Liver (tissue), 9 donors: ENCODE results near the gene CES2. TPM values are rescaled to one million over a fixed set of nuclear protein-coding genes. Genes with fewer than 3 reads are reported as not detected.
"Not testable (repeated sequence)": the region's sequence is repeated elsewhere in the genome, so short reads cannot be mapped to it uniquely, and the experiment has no call there.

Source experiments
- DNase-seq: peaks from one replicate; pipeline ENCODE4 v3.0.0-alpha.2; 2017; ENCODE audit warnings: low spot score
- H3K27ac ChIP-seq, 2 donors: one replicate each; pipeline ENCODE4 v1.7.0; 2013; ENCODE audit warnings: inconsistent platforms in 2 of 2, low read length in 2 of 2, control low read depth in 1 of 2, low read depth in 1 of 2, mild to moderate bottlenecking in 1 of 2
- H3K27me3 ChIP-seq, 4 donors: one replicate each; pipeline versions ENCODE4 v1.6.1 to v1.7.0; 2013; ENCODE audit warnings: low read length in 3 of 4, inconsistent platforms in 1 of 4, mild to moderate bottlenecking in 1 of 4, moderate library complexity in 1 of 4; ENCODE audit not compliant: control insufficient read depth in 4 of 4, insufficient read depth in 4 of 4
- H3K36me3 ChIP-seq, 4 donors: one replicate each; pipeline versions ENCODE4 v1.6.1 to v1.7.0; 2013; ENCODE audit warnings: low read length in 3 of 4, mild to moderate bottlenecking in 3 of 4, low read depth in 1 of 4, moderate library complexity in 1 of 4; ENCODE audit not compliant: control insufficient read depth in 4 of 4, insufficient read depth in 3 of 4
- H3K4me1 ChIP-seq, 4 donors: one replicate each; pipeline versions ENCODE4 v1.6.1 to v1.7.0; 2013; ENCODE audit warnings: low read length in 3 of 4, mild to moderate bottlenecking in 3 of 4, moderate library complexity in 1 of 4; ENCODE audit not compliant: control insufficient read depth in 4 of 4, insufficient read depth in 4 of 4
- H3K4me3 ChIP-seq, 3 donors: one replicate each; pipeline versions ENCODE4 v1.6.1 to v1.7.0; 2013; ENCODE audit warnings: low read length in 3 of 3, control low read depth in 1 of 3, low read depth in 1 of 3, mild to moderate bottlenecking in 1 of 3
- H3K9ac ChIP-seq, 2 donors: one replicate each; pipeline ENCODE4 v1.7.0; 2013; ENCODE audit warnings: low read length in 2 of 2, mild to moderate bottlenecking in 2 of 2, moderate library complexity in 2 of 2, control low read depth in 1 of 2, low read depth in 1 of 2
- H3K9me3 ChIP-seq, 4 donors: one replicate each; pipeline versions ENCODE4 v1.6.1 to v1.7.0; 2013; ENCODE audit warnings: low read length in 3 of 4; ENCODE audit not compliant: control insufficient read depth in 4 of 4
- EGR1 ChIP-seq, 2 donors: IDR thresholded peaks; 2 replicates each; pipeline ENCODE4 v1.6.1; 2016 to 2018; ENCODE audit warnings: antibody characterized with exemption in 2 of 2, low read depth in 2 of 2
- FOXA1 ChIP-seq: IDR thresholded peaks from 2 replicates; pipeline ENCODE4 v1.6.1; 2016; ENCODE audit warnings: antibody characterized with exemption
- FOXA2 ChIP-seq: IDR thresholded peaks from 2 replicates; pipeline ENCODE4 v1.6.1; 2016; ENCODE audit warnings: antibody characterized with exemption
- GABPA ChIP-seq, 2 donors: IDR thresholded peaks in 1 of 2; conservative IDR thresholded peaks in 1 of 2; 2 replicates each; pipeline ENCODE4 v1.6.1; 2016; ENCODE audit warnings: antibody characterized with exemption in 2 of 2, mild to moderate bottlenecking in 1 of 2, moderate library complexity in 1 of 2
- HNF4A ChIP-seq, 2 donors: conservative IDR thresholded peaks; 2 replicates each; pipeline ENCODE4 v1.6.1; 2016; ENCODE audit warnings: antibody characterized with exemption in 2 of 2, mild to moderate bottlenecking in 2 of 2
- HNF4G ChIP-seq: IDR thresholded peaks from 2 replicates; pipeline ENCODE4 v1.6.1; 2016; ENCODE audit warnings: antibody characterized with exemption
- JUND ChIP-seq, 2 donors: IDR thresholded peaks; 2 replicates each; pipeline ENCODE4 v1.6.1; 2016; ENCODE audit warnings: antibody characterized with exemption in 2 of 2
- RAD21 ChIP-seq, 2 donors: IDR thresholded peaks; 2 replicates each; pipeline ENCODE4 v1.6.1; 2016; ENCODE audit warnings: antibody characterized with exemption in 2 of 2, mild to moderate bottlenecking in 2 of 2
- SP1 ChIP-seq: IDR thresholded peaks from 2 replicates; pipeline ENCODE4 v1.6.1; 2018; ENCODE audit warnings: antibody characterized with exemption, mild to moderate bottlenecking
- TAF1 ChIP-seq: conservative IDR thresholded peaks from 2 replicates; pipeline ENCODE4 v1.6.1; 2016; ENCODE audit warnings: antibody characterized with exemption, mild to moderate bottlenecking
- YY1 ChIP-seq: IDR thresholded peaks from 2 replicates; pipeline ENCODE4 v1.6.1; 2016; ENCODE audit warnings: antibody characterized with exemption, mild to moderate bottlenecking
- WGBS: extraction: QIAGEN DNeasy Blood & Tissue Kit; methylation state at CpG from one replicate; pipeline ENCODE4 v1.1.7; 2013; 5-methylcytosine and 5-hydroxymethylcytosine counted together
- polyA plus RNA-seq, 2 donors: library from polyadenylated mRNA; stranded (reverse) in 1 of 2; unstranded in 1 of 2; fragments of 200-250 nt in 1 of 2; fragments of >200 nt in 1 of 2; fragmentation: Nextera tagmentation in 1 of 2; extraction: Ambion mirVana in 1 of 2; gene quantifications; one replicate each; pipeline versions ENCODE4 v1.2.1 to v1.2.3, GENCODE V29; 2013 to 2015
- total RNA-seq, 2 donors: library from RNA; depleted of rRNA; stranded (reverse); fragments of >200 nt; gene quantifications; one replicate each; pipeline ENCODE4 v1.2.3, GENCODE V29; 2014
- TF ChIP-seq, protein P1 (sequence below): IDR thresholded peaks from 2 replicates; pipeline ENCODE4 v1.6.1; 2016; ENCODE audit warnings: antibody characterized with exemption
- TF ChIP-seq, protein P2 (sequence below): fragments of 150-350 bp; IDR thresholded peaks from 2 replicates; pipeline ENCODE4 v1.5.1; 2017; ENCODE audit warnings: improper control_type of control experiment, low read depth, low read length; ENCODE audit not compliant: missing input control
- TF ChIP-seq, protein P3 (sequence below): IDR thresholded peaks from 2 replicates; pipeline ENCODE4 v1.6.1; 2016; ENCODE audit warnings: antibody characterized with exemption
- TF ChIP-seq, protein P4 (sequence below): IDR thresholded peaks from 2 replicates; pipeline ENCODE4 v1.6.1; 2016; ENCODE audit warnings: antibody characterized with exemption
- donor health status: healthy.
- donor health status: healthy.
- donor health status: healthy.
- donor health status: healthy.
- donor health status: healthy.

The CES2 gene
- total and polyA plus RNA-seq, 4 donors = 21.2 to 200 (median 182) TPM

DNA sequence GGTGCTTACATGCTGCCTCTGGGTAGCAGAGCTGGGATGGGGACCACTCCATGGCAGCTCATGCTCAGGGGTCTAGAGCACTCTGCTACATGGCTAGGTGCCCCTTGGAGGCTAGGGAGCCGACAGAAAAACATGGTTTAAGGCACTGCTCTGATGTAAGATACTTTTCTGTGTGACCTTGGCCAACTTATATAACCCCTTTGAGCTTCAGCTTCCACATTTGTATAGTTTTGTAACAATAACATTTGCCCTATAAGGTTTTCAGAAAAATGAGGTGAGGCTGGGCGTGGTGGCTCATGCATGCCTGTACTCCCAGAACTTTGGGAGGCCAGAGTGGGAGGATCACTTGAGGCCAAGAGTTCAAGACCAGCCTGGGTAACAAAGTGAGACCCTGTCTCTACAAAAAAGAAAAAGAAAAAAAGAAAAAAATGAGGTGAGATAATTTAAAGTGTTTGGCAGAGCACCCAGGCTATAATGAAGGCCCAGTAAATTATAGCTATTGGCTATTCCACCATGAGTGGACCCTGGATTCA lies 56.3 kb downstream of the CES2 start:
- TF ChIP-seq GABPA (IDR thresholded peaks at IDR 0.05 in 1 of 2, conservative IDR thresholded peaks at IDR 0.05 in 1 of 2) (no peak), TAF1 (no peak), FOXA1 (no peak), FOXA2 (no peak), YY1 (no peak), JUND (IDR thresholded peaks at IDR 0.05) (no peak), RAD21 (IDR thresholded peaks at IDR 0.05) (no peak), HNF4G (no peak), EGR1 (IDR thresholded peaks at IDR 0.05; ENCODE audit: low read depth in 2 of 2) (no peak), HNF4A (conservative IDR thresholded peaks at IDR 0.05) (no peak), SP1 (no peak)
- TF ChIP-seq, protein P1, sequence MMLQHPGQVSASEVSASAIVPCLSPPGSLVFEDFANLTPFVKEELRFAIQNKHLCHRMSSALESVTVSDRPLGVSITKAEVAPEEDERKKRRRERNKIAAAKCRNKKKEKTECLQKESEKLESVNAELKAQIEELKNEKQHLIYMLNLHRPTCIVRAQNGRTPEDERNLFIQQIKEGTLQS = no peak
- TF ChIP-seq, protein P2, sequence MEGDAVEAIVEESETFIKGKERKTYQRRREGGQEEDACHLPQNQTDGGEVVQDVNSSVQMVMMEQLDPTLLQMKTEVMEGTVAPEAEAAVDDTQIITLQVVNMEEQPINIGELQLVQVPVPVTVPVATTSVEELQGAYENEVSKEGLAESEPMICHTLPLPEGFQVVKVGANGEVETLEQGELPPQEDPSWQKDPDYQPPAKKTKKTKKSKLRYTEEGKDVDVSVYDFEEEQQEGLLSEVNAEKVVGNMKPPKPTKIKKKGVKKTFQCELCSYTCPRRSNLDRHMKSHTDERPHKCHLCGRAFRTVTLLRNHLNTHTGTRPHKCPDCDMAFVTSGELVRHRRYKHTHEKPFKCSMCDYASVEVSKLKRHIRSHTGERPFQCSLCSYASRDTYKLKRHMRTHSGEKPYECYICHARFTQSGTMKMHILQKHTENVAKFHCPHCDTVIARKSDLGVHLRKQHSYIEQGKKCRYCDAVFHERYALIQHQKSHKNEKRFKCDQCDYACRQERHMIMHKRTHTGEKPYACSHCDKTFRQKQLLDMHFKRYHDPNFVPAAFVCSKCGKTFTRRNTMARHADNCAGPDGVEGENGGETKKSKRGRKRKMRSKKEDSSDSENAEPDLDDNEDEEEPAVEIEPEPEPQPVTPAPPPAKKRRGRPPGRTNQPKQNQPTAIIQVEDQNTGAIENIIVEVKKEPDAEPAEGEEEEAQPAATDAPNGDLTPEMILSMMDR = no peak
- TF ChIP-seq, protein P3, sequence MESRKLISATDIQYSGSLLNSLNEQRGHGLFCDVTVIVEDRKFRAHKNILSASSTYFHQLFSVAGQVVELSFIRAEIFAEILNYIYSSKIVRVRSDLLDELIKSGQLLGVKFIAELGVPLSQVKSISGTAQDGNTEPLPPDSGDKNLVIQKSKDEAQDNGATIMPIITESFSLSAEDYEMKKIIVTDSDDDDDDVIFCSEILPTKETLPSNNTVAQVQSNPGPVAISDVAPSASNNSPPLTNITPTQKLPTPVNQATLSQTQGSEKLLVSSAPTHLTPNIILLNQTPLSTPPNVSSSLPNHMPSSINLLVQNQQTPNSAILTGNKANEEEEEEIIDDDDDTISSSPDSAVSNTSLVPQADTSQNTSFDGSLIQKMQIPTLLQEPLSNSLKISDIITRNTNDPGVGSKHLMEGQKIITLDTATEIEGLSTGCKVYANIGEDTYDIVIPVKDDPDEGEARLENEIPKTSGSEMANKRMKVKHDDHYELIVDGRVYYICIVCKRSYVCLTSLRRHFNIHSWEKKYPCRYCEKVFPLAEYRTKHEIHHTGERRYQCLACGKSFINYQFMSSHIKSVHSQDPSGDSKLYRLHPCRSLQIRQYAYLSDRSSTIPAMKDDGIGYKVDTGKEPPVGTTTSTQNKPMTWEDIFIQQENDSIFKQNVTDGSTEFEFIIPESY = no peak
- TF ChIP-seq, protein P4, sequence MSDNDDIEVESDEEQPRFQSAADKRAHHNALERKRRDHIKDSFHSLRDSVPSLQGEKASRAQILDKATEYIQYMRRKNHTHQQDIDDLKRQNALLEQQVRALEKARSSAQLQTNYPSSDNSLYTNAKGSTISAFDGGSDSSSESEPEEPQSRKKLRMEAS = no peak
- WGBS = 83% methylated on average over 2 of the region's 2 CpGs

DNA sequence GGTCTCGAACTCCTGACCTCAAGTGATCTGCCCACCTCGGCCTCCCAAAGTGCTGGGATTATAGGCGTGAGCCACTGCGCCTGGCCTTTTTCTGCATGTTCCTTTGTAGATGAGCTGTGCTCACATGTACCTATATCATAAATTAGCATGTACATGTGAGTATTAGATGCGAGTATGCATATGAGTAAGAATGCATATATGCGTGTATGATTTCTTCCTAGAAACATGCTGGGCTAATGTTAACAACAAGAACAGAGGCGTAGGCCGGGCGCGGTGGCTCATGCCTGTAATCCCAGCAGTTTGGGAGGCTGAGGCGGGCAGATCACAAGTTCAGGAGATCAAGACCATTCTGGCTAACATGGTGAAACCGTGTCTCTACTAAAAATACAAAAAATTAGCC lies 58.2 kb downstream of the CES2 start:
- not testable (repeated sequence) for H3K36me3 ChIP-seq, H3K4me3 ChIP-seq, DNase-seq, H3K9me3 ChIP-seq, H3K9ac ChIP-seq, H3K27ac ChIP-seq, H3K27me3 ChIP-seq
- 97% methylated on average over 12 of the region's 12 CpGs for WGBS
- H3K4me1 ChIP-seq = peaks cover 12 to 17% (median 13%) of the 10 kb centered on the region in 4 donors

More for the DNA sequence above, 56.3 kb downstream of the CES2 start:
- no peaks in the 10 kb centered on the region for H3K36me3 ChIP-seq
- H3K9ac ChIP-seq = no peak overlapping the region
- H3K9me3 ChIP-seq = no peaks in the 10 kb centered on the region
- H3K4me1 ChIP-seq = peaks cover 8 to 15% (median 11%) of the 10 kb centered on the region in 4 donors
- no peak overlapping the region for H3K4me3 ChIP-seq
- no peaks in the 10 kb centered on the region for H3K27me3 ChIP-seq
- DNase-seq = no peak
- H3K27ac ChIP-seq = no peak overlapping the region

Other genes starting within 250 kb of the CES2 start
- gene CMTM4, start 238.8 kb upstream of the CES2 start, total RNA-seq = 10 to 100 TPM in 1 of 2 donors, 1 to 10 TPM in 1; 8.1 to 19.7 TPM
- 1 to 10 TPM; 2.9 to 4.5 TPM for gene CMTM4, start 238.8 kb upstream of the CES2 start, polyA plus RNA-seq
- 100 to 1,000 TPM in 1 of 2 donors, 10 to 100 TPM in 1; 31.7 to 106 TPM for gene DYNC1LI2, start 183.9 kb upstream of the CES2 start, total RNA-seq
- 10 to 100 TPM; 14.2 to 38.5 TPM for gene DYNC1LI2, start 183.9 kb upstream of the CES2 start, polyA plus RNA-seq
- under 1 TPM in 1 of 2 donors, not detected in 1; 0.08 TPM for gene TERB1, start 133.9 kb upstream of the CES2 start, total RNA-seq
- under 1 TPM in 1 of 2 donors, not detected in 1; 0.17 TPM for gene TERB1, start 133.9 kb upstream of the CES2 start, polyA plus RNA-seq
- gene NAE1, start 104.5 kb upstream of the CES2 start, total RNA-seq = 10 to 100 TPM; 24.1 to 26.4 TPM
- 10 to 100 TPM; 12.3 to 23.8 TPM for gene NAE1, start 104.5 kb upstream of the CES2 start, polyA plus RNA-seq
- gene CA7, start 91.1 kb upstream of the CES2 start, total RNA-seq = not detected
- gene CA7, start 91.1 kb upstream of the CES2 start, polyA plus RNA-seq = not detected
- 1 to 10 TPM; 7.8 to 9.4 TPM for gene PDP2, start 55.0 kb upstream of the CES2 start, total RNA-seq
- 1 to 10 TPM; 2.3 to 4.4 TPM for gene PDP2, start 55.0 kb upstream of the CES2 start, polyA plus RNA-seq
- gene CDH16, start 16.6 kb upstream of the CES2 start, total RNA-seq = under 1 TPM in 1 of 2 donors, not detected in 1; 0.56 TPM
- not detected for gene CDH16, start 16.6 kb upstream of the CES2 start, polyA plus RNA-seq
- under 1 TPM; 0.14 to 0.50 TPM for gene RRAD, start 10.0 kb upstream of the CES2 start, total RNA-seq
- under 1 TPM; 0.58 to 0.61 TPM for gene RRAD, start 10.0 kb upstream of the CES2 start, polyA plus RNA-seq
- gene CIAO2B, start 1.1 kb upstream of the CES2 start, total RNA-seq = 10 to 100 TPM; 51.1 to 52.5 TPM
- gene CIAO2B, start 1.1 kb upstream of the CES2 start, polyA plus RNA-seq = 100 to 1,000 TPM; 120 TPM
- gene CES3, start 25.8 kb downstream of the CES2 start, total RNA-seq = 10 to 100 TPM in 1 of 2 donors, under 1 TPM in 1; 0.19 to 28.3 TPM
- gene CES3, start 25.8 kb downstream of the CES2 start, polyA plus RNA-seq = 10 to 100 TPM; 12.3 to 12.7 TPM
- 10 to 100 TPM in 1 of 2 donors, 1 to 10 TPM in 1; 1.6 to 20.5 TPM for gene CES4A, start 53.1 kb downstream of the CES2 start, total RNA-seq
- gene CES4A, start 53.1 kb downstream of the CES2 start, polyA plus RNA-seq = 10 to 100 TPM in 1 of 2 donors, 1 to 10 TPM in 1; 5.4 to 17.1 TPM
- gene CBFB, start 93.6 kb downstream of the CES2 start, total RNA-seq = 10 to 100 TPM; 14.4 to 19.3 TPM
- gene CBFB, start 93.6 kb downstream of the CES2 start, polyA plus RNA-seq = 1 to 10 TPM; 6.8 to 8.0 TPM
- gene PHAF1, start 174.4 kb downstream of the CES2 start, total RNA-seq = 10 to 100 TPM; 29.1 to 42.4 TPM
- gene PHAF1, start 174.4 kb downstream of the CES2 start, polyA plus RNA-seq = 10 to 100 TPM; 26.6 to 27.7 TPM
- 1 to 10 TPM; 1.2 to 2.3 TPM for gene B3GNT9, start 215.5 kb downstream of the CES2 start, total RNA-seq
- gene B3GNT9, start 215.5 kb downstream of the CES2 start, polyA plus RNA-seq = 1 to 10 TPM in 1 of 2 donors, under 1 TPM in 1; 0.43 to 1.6 TPM
- gene TRADD, start 224.4 kb downstream of the CES2 start, total RNA-seq = 10 to 100 TPM in 1 of 2 donors, 1 to 10 TPM in 1; 5.7 to 10.5 TPM
- gene TRADD, start 224.4 kb downstream of the CES2 start, polyA plus RNA-seq = 10 to 100 TPM in 1 of 2 donors, 1 to 10 TPM in 1; 9.7 to 10.8 TPM
- 1 to 10 TPM; 1.4 to 9.2 TPM for gene FBXL8, start 224.4 kb downstream of the CES2 start, total RNA-seq
- gene FBXL8, start 224.4 kb downstream of the CES2 start, polyA plus RNA-seq = 1 to 10 TPM; 6.1 to 6.2 TPM
- gene HSF4, start 229.2 kb downstream of the CES2 start, total RNA-seq = 1 to 10 TPM in 1 of 2 donors, under 1 TPM in 1; 0.42 to 5.1 TPM
- 1 to 10 TPM; 3.8 to 4.9 TPM for gene HSF4, start 229.2 kb downstream of the CES2 start, polyA plus RNA-seq
- gene NOL3, start 235.0 kb downstream of the CES2 start, total RNA-seq = 1 to 10 TPM; 3.0 to 9.9 TPM
- gene NOL3, start 235.0 kb downstream of the CES2 start, polyA plus RNA-seq = 10 to 100 TPM; 11.4 to 18.0 TPM
- 1 to 10 TPM; 2.7 to 4.8 TPM for gene MATCAP1, start 248.4 kb downstream of the CES2 start, total RNA-seq
- 1 to 10 TPM; 1.5 to 3.8 TPM for gene MATCAP1, start 248.4 kb downstream of the CES2 start, polyA plus RNA-seq